NCI-H460 (cell line): ENCODE data around the gene RRP15. TPM values are rescaled to one million over a fixed set of nuclear protein-coding genes. Genes with fewer than 3 reads are reported as not detected.

Source experiments
- DNase-seq: peaks from one replicate; pipeline ENCODE4 v3.0.0-alpha.2; 2016; ENCODE audit warnings: low read depth; ENCODE audit errors: extremely low read depth
- small RNA-seq, 2 experiments: library from RNA; depleted of rRNA; stranded (forward); fragments of <200 nt; gene quantifications; one replicate each; pipeline ENCODE3, GENCODE V24; 2014
- total RNA-seq: library from RNA; depleted of rRNA; stranded (reverse); fragments of >200 nt; shearing (Covaris generic); gene quantifications from 2 replicates; pipeline ENCODE4 v1.2.3, GENCODE V29; 2014; rRNA removed

Gene RRP15
- total RNA-seq, 1 experiment from 2014 or later = 15.6 TPM

GRCh38 chr1:218382261-218382660 is 97.2 kb downstream of the RRP15 start:
- DNase-seq = no peak

DNA sequence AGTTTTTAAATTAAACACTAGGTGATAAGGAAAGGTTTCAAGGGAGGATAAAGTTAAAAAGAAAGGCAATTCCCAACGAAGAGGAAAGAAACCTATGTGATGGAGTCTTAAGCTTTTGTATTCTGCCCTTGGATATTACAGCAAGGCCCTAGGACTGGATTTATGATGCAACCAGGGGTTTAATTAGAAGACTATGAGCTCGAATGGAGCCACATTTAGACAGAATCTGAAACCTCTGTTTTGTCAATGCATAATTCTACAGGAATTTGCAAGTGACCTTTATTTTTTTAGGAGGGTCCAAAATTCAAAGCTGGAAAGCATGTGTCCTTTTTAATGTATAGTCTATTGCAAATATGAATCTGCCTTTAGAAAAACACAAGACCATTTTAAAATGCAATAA is 98.0 kb downstream of the RRP15 start:
- DNase-seq = peak; percentile 74

DNA sequence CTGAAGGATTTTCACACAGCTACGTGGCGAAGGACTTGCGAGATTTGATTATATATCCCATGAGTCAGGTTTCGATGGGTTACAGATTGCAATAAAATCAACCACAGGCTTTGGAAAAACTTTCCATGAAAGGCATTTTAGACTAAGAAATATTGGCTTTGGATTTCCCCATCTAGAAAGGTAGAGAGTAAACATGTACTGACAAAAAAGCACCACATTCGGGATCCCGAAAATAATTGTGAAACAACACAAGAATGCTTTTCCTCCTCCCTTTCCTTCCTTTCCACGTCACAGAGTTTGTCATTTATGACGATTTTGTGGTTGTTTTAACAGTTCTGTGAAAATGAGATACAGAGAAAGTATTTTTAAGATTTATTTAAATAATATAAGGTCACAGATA is 98.6 kb downstream of the RRP15 start:
- DNase-seq = peak; percentile 99

- peak; percentile 88 for DNase-seq
Measured at GRCh38 chr1:218384581-218384993, 99.5 kb downstream of the RRP15 start.

Small RNA genes within 50 kb of the gene (small RNA-seq; reads per million reads assigned to genes)
- gene AC096638.1 = 0 reads per million in 2 experiments

Other genes with a start within 250 kb of the RRP15 start
- 46.5 and 52.7 TPM in 2 replicates for gene TGFB2, start 60.0 kb downstream of the RRP15 start, total RNA-seq